ELF-1 (cell line): Measurements from ENCODE around the gene GOLGA8T.
"Not testable (repeated sequence)": the region's sequence is repeated elsewhere in the genome, so short reads cannot be mapped to it uniquely, and the experiment has no call there.

ENCODE experiments used
- DNase-seq: peaks from one replicate; pipeline ENCODE4 v3.0.0-alpha.2; 2016; ENCODE audit warnings: low read depth, low spot score

Gene GOLGA8T, protein sequence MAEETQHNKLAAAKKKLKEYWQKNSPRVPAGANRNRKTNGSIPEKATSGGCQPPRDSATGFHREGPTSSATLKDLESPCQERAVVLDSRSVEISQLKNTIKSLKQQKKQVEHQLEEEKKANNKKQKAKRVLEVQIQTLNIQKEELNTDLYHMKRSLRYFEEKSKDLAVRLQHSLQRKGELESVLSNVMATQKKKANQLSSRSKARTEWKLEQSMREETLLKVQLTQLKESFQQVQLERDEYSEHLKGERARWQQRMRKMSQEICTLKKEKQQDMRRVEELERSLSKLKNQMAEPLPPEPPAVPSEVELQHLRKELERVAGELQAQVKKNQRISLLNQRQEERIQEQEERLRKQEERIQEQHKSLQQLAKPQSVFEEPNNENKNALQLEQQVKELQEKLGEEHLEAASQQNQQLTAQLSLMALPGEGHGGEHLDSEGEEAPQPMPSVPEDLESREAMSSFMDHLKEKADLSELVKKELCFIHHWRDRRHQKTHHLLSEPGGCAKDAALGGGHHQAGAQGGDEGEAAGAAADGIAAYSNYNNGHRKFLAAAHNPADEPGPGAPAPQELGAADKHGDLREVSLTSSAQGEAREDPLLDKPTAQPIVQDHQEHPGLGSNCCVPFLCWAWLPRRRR

DNA sequence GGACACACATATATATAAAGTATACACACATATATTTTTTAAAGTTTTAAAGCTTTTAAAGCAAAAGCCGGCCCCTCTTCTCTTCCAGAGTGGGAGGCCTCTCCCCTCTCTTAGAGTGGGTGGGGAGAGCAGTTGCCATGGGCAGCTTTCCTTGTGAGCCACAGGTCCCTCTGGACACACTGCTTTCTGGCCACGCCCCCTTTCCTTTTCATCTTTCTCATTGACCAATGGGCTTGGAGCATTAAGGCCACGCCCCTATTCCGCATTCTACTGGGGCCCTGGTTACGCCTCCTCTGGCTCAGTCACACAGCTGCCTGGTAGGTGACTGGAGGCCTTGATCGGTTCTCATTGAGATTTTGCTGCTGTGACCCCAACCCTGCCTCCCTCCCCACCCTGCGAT, at the start of gene GOLGA8T:
Gene GOLGA8T, plus strand, starts transcription at position 301 of the 400 bp plus-strand sequence. Its CDS starts 98 bp downstream, at position 399.
- DNase-seq, result not testable (repeated sequence)

- not testable (repeated sequence) for DNase-seq
Measured at GRCh38 chr15:30097827-30098226, 37.0 kb upstream of the GOLGA8T start.

DNA sequence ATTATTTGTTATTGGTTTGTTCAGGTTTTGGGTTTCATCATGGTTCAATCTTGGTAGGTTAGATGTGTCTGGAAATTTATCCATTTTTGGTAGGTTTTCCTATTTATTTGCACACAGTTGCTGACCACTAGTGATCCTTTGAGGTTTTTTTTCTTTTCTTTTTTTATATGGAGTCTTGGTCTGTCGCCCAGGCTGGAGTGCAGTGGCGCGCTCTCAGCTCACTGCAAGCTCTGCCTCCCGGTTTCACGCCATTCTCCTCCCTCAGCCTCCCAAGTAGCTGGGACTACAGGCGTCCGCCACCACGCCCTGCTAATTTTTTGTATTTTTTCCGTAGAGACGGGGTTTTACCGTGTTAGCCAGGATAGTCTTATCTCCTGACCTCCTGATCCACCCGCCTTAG, 32.0 kb upstream of the GOLGA8T start:
- not testable (repeated sequence) for DNase-seq

- DNase-seq, result not testable (repeated sequence)
Measured at GRCh38 chr15:30103941-30104507, 30.8 kb upstream of the GOLGA8T start.

- DNase-seq, result not testable (repeated sequence)
Measured at GRCh38 chr15:30110591-30110990, 24.3 kb upstream of the GOLGA8T start.

DNA sequence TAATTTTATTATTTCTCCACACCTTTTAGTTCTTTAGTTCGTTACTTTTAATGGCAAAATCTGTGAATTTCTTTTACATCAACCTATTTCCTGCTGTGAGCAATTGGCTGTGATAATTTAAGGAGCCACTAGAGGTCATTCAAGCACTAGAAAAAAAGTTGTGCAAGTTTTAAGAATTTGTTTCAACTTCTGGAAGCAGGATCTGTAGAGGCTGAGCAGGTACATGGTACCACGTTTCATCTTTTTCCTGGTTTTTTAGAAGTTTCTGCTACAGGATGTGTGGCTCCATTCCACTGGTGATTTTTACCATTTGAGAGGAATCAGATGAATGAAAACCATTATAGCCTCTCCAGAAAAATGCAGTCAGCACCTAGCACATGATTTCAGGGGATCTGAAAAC, 4.8 kb upstream of the GOLGA8T start:
- DNase-seq, result peak; percentile 4

DNA sequence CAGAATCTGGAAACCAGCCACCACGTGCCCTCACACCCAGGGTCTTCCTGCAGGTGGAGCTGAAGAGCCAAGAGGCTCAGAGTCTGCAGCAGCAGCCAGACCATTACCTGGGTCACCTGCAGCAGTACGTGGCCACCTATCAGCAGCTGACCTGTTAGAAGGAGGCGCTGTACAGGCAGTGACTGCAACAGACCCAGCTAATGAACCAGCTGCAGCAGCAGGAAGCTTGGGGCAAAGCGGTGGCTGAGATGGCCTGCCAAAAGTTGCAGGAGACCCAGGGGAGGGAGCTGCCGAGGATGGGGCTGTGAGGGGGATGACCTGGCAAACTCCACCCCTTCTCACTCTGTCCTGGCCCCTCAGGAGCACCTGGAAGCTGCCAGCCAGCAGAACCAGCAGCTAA, 8.4 kb downstream of the GOLGA8T start:
- DNase-seq, result not testable (repeated sequence)

GRCh38 chr15:30149891-30150290, 15.0 kb downstream of the GOLGA8T start:
- not testable (repeated sequence) for DNase-seq

GRCh38 chr15:30162479-30163357, 27.9 kb downstream of the GOLGA8T start:
- not testable (repeated sequence) for DNase-seq

DNA sequence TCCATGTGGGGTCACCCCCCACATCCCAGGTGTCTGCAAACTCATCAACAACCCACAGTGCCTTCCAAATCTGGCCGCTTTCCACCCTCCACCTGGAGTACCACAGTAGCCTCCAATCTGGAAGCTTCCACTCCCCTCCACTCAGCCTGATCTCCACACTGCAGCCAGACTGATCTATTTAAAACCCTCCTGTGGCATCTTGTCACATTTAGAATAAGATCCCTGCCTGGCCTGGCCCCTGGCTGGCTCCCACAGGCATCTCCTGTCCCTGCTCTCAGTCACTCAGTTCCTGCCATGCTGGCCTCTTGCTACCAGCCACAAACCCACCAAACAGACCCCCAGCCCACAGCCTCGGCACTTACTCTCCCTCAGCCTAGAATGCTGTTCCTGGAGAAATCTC, 28.9 kb downstream of the GOLGA8T start:
- not testable (repeated sequence) for DNase-seq

GRCh38 chr15:30164257-30164656, 29.4 kb downstream of the GOLGA8T start:
- DNase-seq, result not testable (repeated sequence)

DNA sequence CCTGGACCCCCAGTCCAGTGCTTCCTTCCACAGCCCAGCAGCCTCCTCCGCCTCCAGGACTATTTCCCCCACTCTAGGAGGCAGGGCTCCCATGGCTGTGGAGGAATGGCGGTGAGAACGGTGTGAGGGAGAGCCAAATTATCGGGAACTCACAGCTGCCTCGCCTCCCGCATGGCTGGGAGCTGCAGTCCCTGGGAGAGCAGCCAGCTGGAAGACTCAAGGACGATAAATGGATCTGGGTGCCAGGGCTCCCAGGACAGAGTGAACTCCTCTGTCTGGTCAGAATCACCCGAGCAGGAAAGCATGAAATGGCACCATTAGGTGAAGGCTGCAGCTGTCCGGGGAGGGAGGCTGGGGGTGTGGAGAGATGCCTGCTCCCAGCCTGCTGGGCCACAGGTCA, 32.6 kb downstream of the GOLGA8T start:
- not testable (repeated sequence) for DNase-seq

GRCh38 chr15:30167886-30168285, 33.0 kb downstream of the GOLGA8T start:
- DNase-seq, result not testable (repeated sequence)

DNA sequence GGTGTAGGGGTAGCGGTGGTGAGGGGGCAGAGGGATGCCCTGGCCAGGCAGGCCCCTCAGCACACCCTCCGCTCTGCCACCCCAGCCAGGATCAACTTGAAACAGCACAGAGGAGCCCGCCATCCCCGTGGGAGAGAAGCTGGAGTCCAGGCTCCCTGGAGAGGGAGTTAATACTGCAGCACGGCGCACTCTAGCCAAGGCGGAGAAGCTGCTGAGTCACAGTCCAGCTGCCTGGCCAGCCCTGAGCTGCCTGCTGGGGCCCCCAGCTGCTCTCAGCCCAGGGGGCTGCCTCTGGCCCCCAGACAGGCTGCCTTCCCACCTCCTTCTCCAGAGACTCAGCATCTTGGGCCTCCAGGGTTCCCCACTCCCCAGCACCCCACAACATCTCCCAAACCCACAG, 36.6 kb downstream of the GOLGA8T start:
- not testable (repeated sequence) for DNase-seq

DNA sequence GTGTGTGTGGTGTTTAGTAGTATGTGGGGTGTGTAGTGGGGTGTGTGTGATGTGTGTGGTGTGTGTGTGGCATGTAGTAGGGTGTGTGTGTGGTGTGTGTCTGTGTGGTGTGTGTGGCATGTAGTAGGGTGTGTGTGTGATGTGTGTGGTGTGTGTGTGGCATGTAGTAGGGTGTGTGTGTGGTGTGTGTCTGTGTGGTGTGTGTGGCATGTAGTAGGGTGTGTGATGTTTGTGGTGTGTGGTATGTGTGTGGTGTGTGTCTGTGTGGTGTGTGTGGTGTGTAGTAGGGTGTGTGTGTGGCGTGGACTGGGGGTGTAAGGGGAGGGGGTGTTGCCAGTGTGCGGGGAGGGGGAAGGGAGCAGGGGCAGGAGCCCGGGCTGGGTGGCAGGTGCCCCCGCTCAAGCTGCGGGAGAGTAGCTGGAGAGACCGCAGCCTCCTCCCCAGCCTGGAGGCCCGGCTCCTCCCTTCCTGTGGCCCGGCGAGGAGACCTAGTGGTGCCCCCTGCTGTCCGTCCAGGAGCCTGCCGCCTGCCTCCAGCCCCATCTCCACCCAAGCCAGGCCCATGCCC, 38.3 kb downstream of the GOLGA8T start:
- DNase-seq, result peak; percentile 1

- not testable (repeated sequence) for DNase-seq
Measured at GRCh38 chr15:30175291-30175690, 40.4 kb downstream of the GOLGA8T start.

GRCh38 chr15:30176613-30177012, 41.8 kb downstream of the GOLGA8T start:
- not testable (repeated sequence) for DNase-seq

DNA sequence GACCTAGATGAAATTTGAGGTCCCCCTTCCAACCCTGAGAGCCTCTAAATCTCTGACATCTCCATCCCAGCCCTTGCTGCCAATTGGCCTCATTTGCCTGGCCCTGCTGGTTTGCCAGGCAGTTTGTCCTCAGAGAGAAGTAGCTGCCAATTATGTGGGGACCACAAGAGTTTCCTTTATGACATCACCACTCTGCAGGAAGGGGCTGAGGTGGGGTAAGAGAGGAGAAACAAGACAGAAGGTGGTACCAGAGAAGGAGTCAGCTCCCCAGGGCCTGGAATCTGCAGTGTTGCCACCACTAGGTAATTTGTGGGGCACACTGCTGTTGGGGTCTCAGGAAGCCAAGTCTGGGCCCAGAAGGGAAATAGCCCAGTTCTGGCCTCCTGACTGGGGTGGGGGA, 45.0 kb downstream of the GOLGA8T start:
- not testable (repeated sequence) for DNase-seq

GRCh38 chr15:30185495-30185894, 50.6 kb downstream of the GOLGA8T start:
- not testable (repeated sequence) for DNase-seq

- DNase-seq, result not testable (repeated sequence)
Measured at GRCh38 chr15:30187429-30187828, 52.6 kb downstream of the GOLGA8T start.

GRCh38 chr15:30189754-30190153, 54.9 kb downstream of the GOLGA8T start:
- DNase-seq, result not testable (repeated sequence)
